GM18520 (cell line): ENCODE measurements around the gene CDK16.
"Not testable (repeated sequence)": the region's sequence is repeated elsewhere in the genome, so short reads cannot be mapped to it uniquely, and the experiment has no call there.

ENCODE experiments used
- ATAC-seq: cut with Tn5 transposase; IDR thresholded peaks from one replicate; pipeline ENCODE4 v1.9.1; 2021; ENCODE audit not compliant: unreplicated experiment

Gene CDK16

GRCh38 chrX:47247206-47247998 is 28.9 kb downstream of the CDK16 start:
- no peak for ATAC-seq

GRCh38 chrX:47247999-47248320 is 29.5 kb downstream of the CDK16 start:
- ATAC-seq, result no peak

- no peak for ATAC-seq
Measured at GRCh38 chrX:47248576-47248975, 30.1 kb downstream of the CDK16 start.

GRCh38 chrX:47250017-47250347 is 31.5 kb downstream of the CDK16 start:
- ATAC-seq, result no peak

- ATAC-seq, result not testable (repeated sequence)
Measured at GRCh38 chrX:47257620-47258019, 39.1 kb downstream of the CDK16 start.

- ATAC-seq, result no peak
Measured at GRCh38 chrX:47264483-47265173, 46.1 kb downstream of the CDK16 start.

- no peak for ATAC-seq
Measured at GRCh38 chrX:47266643-47267042, 48.2 kb downstream of the CDK16 start.

GRCh38 chrX:47272013-47272408 is 53.5 kb downstream of the CDK16 start:
- ATAC-seq, result no peak

- ATAC-seq, result no peak
Measured at GRCh38 chrX:47273011-47273730, 54.7 kb downstream of the CDK16 start.

GRCh38 chrX:47278691-47279090 is 60.2 kb downstream of the CDK16 start:
- ATAC-seq, result no peak
